HG03442 (cell line): ENCODE results near the gene OGT.
"Not testable (repeated sequence)": the region's sequence is repeated elsewhere in the genome, so short reads cannot be mapped to it uniquely, and the experiment has no call there.

Experiments used
- ATAC-seq: cut with Tn5 transposase; IDR thresholded peaks from one replicate; pipeline ENCODE4 v1.9.1; 2021; ENCODE audit warnings: mild to moderate bottlenecking, moderate library complexity; ENCODE audit not compliant: unreplicated experiment

The OGT gene

DNA sequence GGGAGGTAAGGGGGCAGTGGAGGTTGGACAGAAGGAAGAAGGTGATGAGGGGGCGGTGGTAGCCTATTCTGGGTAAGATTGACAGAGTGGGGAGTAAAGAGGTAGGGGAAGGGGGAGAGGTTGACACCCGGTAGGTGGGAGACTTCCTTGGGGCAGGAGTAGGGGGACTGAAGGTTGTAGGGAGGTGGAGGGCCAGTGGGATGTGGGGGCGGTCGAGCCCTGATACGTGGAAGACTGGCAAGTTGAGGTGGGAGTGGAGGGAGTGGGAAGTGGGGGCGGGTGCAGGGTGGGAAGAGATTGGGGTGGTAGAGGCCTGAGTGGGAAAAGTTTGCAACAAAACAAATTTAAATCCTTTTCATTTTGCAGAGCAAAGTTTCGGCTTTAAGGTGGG, 47.1 kb downstream of the OGT start:
- ATAC-seq: no peak

DNA sequence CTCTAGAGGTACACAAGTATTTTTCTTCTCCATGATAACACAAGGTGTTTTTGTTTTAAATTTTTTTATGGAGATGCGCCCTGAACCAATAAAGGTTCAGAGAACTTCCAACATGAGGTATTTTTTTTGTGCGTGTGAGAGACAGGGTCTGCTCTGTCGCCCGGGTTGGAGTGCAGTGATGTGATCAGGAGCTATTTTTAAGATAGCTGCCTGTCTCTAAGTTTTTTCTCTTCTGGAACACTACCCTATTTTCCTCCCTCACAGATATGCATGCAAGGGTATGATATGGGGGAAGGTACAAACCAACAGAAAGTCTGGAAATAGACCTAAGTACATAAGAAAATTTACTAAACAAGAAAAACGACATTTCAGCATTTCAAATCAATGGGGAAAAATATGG, 48.3 kb downstream of the OGT start:
- no peak for ATAC-seq

DNA sequence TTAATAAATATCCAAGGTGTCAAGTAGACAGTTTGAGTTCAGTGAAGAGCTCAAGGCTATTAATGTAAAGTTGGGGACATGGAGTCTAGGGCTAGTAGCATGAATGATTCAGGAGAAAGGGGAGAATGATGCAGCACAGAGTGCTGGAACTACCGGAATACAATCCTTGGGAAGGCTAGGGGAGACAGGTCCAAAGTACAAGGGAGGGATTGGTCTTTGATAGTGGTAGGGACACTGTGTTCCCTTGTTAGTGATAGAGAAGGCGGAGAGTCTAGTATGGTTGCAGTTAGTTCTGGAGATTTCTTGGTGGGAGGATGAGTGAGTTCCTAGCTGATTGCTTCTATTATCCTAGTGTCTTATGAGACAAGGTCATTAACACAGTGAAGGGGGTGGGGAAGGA, 54.0 kb downstream of the OGT start:
- ATAC-seq: no peak

GRCh38 chrX:71593210-71593609, 60.3 kb downstream of the OGT start:
- not testable (repeated sequence) for ATAC-seq

DNA sequence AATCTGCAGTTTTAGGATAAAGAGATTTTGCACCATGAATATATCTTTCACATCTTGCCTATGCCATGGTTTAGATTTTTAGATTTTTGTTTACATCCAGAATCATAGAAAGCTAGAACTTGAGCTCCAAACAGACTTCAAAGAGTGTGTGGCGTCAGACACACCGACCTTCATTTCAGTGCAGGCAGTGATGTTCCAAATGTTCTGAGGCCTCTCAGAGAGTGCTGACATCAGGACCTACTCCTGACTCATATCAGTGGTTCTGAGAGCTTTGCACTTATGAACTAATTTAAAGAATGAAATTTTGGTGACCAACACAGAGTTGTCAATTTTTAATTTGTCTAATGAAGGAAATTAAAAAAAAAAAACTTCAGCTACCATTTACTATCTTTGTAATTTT, 67.1 kb downstream of the OGT start:
- ATAC-seq: no peak

- ATAC-seq: no peak
Observed at GRCh38 chrX:71603618-71604017, 70.7 kb downstream of the OGT start.

- no peak for ATAC-seq
Observed at GRCh38 chrX:71604141-71604540, 71.2 kb downstream of the OGT start.

DNA sequence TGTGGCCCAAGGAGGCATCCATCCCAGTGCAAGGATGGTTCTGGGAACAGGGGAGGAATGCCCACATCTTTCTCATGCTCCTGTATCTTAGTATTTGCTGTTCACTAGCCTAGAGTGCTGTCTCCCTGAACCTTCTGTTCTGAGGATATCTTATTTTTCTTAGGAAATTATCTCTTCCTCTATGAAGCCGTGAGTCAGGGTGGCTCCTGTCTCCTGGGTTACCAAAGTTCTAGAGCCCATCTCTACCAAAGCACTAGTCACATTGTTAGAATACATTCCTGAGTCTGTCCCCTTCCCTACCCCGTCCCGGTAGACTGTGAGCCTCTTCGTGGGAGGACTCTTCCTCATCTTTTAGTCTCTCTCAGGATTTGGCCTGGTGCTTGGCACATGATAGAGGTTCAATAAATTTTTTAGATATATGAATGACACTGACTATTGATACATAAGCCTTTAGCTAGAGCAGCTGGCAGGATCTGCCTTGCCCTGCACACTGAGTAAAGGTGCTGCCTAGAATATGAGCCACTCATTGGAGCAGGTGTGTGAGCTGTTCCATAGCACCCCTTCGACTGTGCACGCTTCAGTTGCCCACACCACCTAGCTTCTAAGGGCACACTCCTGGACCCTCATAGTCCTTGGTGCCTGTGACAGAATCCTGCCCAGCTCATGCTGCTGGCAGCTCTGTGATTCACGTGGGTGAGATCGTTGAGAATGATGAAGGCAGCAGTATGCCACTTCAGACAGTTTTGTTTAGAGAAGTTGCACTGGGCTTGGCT, 72.1 kb downstream of the OGT start:
- no peak for ATAC-seq

DNA sequence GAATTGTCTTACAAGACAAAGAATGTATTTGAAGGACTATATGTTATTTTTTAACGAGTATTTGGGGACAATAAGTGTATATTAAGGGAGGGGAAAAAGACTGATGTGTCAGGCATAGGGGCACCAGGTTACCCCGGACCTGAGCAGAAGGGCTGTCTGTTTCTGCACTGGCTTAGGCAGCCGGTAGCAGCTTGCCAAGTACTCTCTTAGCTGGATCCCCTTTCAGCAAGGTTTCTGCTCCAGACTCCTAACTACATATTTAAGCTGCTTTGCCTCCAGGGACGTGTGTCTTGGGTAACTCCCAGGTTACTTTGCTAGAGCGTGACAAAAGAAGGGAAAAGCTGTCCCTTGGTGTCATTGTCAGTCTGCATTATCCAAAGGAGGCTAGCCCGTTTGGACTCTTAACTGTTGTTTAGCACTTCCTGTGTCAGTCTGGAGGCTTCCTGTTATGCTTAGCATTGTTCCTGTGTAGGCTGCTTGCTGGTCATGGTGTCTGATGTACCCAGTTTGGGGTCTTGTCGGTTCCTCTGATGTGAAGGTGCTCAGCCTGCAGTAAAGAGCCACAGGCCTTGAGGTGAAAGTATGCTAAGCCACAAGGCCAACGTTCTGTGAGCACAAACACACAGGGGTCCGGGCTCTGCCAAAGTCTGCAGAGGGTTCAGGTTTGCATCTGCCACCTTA, 73.8 kb downstream of the OGT start:
- ATAC-seq: no peak

DNA sequence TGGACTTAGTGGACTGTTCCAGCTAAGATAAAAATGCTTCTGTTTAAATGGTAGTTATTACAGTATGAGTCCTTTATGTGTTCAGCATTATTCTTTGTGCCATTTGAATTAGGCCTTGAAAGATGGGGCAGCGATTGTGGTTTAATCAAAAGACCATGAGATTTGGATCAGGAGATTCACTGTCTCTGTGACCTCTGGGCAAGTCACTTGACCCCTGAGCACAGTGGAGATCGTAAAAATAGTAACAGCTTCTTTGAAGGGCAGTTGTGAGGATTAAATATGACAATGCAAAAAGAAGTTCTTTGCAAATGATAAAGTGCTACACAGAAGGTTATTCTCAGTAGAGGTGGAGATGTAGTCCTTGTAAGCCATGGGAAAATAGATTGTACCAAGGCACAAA, 74.6 kb downstream of the OGT start:
- ATAC-seq: no peak

- no peak for ATAC-seq
Observed at GRCh38 chrX:71609095-71609750, 76.3 kb downstream of the OGT start.

GRCh38 chrX:71611736-71612135, 78.8 kb downstream of the OGT start:
- not testable (repeated sequence) for ATAC-seq

DNA sequence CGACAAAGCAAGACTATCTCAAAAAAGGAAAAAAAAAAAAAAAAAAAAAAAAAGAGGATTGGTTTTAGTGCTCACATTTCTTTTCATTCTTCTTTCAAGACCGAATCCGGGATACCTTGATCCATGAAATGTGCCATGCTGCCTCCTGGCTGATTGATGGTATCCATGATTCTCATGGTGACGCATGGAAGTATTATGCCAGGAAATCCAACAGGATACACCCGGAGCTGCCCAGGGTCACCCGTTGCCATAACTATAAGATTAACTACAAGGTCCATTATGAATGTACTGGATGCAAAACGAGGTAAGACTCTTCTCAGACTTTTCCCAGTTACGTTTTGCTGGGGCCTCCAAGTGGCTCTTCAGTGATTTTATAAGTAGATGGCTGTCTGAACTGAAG, 79.4 kb downstream of the OGT start:
- no peak for ATAC-seq

DNA sequence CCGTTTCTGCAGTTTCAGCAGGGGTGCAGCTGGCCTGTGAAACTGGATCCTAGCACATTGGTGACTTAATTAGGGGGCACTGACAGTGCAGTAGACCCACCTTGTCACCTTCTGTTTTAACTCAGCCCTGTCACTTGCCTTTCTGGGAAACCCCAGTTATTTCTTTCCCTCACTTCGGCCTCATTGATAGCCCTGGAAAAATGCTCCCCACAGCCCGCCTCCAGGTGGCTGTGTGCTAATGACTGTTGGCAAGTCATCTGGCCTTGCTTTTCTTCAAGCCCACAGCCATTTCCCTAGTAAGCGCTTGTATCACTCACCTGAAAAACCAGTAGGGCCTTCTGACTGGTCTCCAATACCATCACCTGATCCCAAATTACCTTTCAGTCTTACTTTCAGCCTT, 82.2 kb downstream of the OGT start:
- no peak for ATAC-seq

GRCh38 chrX:71615954-71616353, 83.0 kb downstream of the OGT start:
- no peak for ATAC-seq

GRCh38 chrX:71616672-71617529, 84.0 kb downstream of the OGT start:
- no peak for ATAC-seq

GRCh38 chrX:71617742-71618141, 84.8 kb downstream of the OGT start:
- no peak for ATAC-seq

- peak; percentile 52 for ATAC-seq
Observed at GRCh38 chrX:71618303-71618721, 85.4 kb downstream of the OGT start, which contains the start of gene CXCR3. TSS of gene CXCR3 (minus strand) at chrX:71618511. CDS start at chrX:71618449, 62 bp downstream.

DNA sequence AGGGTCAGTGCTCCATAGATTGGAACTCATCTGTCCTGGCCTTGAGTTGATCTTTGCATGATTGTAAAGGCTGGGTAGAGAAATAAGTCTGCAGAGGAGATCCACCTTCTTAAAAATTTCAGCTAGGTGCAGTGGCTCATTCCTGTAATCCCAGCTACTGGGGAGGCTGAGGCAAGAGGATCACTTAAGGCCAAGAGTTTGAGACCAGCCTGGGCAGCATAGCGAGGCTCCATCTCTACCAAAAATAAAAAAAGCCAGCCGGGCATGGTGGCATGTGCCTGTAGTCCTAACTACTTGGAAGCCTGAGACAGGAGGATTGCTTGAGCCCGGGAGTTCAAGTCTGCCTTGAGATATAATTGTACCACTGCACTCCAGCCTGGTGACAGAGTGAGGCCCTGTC, 85.9 kb downstream of the OGT start:
- no peak for ATAC-seq

DNA sequence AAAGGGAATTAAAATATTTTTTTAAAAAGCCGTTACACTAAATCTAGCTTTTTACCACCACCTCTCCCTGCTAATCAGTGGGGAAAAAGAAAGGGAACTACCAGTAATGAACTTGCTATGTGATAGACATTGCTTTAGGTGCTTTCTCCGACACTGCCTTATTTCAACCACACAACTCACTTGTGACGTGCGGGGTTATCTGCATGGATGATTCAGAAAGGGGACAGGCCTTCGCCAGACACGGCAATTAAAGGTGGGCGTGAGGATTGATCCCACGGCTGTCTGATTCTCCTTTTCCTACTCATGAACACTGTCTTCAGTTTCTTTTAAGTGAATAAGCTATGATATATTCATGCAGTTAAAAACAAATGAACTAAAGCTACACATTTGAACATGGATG, 86.3 kb downstream of the OGT start:
- ATAC-seq: peak; percentile 28

GRCh38 chrX:71619986-71620385, 87.1 kb downstream of the OGT start:
- ATAC-seq: no peak
